Adrenal gland (tissue), 5 donors: Measurements from ENCODE around the gene SCARB1.

Source experiments
- CTCF ChIP-seq, 6 experiments: fragments of 450-650 bp in 4 of 6; fragments of 200-600 bp in 2 of 6; sonication (generic) in 1 of 6; IDR thresholded peaks; 1 replicate in 5 of 6; 2 replicates in 1 of 6; pipeline versions ENCODE4 v1.5.1 to v1.8.0; 2016 to 2021; ENCODE audit warnings: antibody characterized with exemption in 6 of 6, mild to moderate bottlenecking in 2 of 6, moderate library complexity in 1 of 6
- POLR2A ChIP-seq, 2 donors: fragments of 450-650 bp; IDR thresholded peaks; one replicate each; pipeline ENCODE4 v1.6.1; 2017; ENCODE audit warnings: antibody characterized with exemption in 2 of 2, mild to moderate bottlenecking in 2 of 2, moderate library complexity in 1 of 2
- donor health status: DM: no; HTN: no; CAD: no.

- TF ChIP-seq CTCF (IDR thresholded peaks at IDR 0.05) = no peak
- TF ChIP-seq POLR2A (IDR thresholded peaks at IDR 0.05) = no peak
These were observed 36.0 kb downstream of the SCARB1 start for GRCh38 chr12:124827588-124828184.
